ENCODE measurements around the gene LAMA4.
"Not testable (repeated sequence)": the region's sequence is repeated elsewhere in the genome, so short reads cannot be mapped to it uniquely, and the experiment has no call there.

Gene LAMA4

DNA sequence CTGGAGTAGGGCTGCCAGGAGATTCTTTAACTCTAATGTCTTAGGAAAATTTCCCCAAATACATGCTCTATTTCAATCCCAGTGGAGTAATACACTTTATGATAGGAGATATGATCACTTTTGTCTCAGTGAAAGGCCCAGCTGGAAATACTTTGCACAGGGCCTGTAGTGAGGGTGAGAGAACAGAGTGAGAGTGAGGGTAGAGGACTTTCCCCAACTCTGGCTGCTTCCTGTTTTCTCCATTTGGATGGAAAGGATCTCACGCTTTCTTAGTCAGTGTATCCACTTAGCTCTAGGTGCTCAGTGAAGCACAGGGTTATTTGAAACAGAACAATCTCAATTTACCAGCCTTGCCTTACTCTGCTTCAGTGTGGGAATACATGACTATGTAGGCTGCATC lies 130.4 kb downstream of the LAMA4 start:
- DNase-seq, result no peak

DNA sequence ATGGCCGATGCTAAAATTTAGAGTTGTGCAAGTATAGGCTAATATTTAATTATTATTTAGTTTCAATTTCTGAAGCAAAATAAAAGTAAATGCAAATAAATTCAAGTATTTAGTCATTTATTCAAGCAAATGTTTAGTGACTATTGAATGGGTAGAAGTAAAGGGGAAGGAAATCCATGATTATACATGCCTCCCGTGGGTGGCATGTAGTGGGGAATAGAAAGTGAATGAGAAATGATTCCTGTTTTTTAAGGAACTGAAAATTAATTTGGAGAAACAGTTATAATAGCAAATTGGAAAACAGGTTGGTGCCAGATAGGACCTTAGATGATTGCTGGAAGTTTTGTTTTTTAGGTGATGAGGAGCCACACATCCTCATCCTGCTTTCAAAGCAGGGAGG lies 131.6 kb downstream of the LAMA4 start:
- DNase-seq, result no peak

DNA sequence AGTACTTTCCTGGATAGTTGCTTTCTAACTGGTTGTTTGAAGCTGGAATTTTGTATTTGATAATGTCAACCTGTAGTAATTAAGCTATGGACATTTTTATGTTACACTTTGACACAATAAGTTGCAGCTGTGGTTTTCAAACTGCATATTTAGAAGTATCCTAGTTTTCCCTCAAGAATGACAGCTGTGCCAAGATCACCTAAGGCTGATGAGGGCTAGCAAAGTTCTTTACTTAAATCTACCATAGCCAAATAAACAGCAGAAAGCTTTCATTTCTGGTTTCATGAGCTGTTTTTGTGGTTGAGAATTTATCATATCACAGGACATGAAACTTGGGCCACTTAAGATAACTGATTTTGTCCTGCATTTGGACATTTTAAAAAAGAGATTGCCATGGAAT lies 136.3 kb downstream of the LAMA4 start:
- DNase-seq, result no peak

DNA sequence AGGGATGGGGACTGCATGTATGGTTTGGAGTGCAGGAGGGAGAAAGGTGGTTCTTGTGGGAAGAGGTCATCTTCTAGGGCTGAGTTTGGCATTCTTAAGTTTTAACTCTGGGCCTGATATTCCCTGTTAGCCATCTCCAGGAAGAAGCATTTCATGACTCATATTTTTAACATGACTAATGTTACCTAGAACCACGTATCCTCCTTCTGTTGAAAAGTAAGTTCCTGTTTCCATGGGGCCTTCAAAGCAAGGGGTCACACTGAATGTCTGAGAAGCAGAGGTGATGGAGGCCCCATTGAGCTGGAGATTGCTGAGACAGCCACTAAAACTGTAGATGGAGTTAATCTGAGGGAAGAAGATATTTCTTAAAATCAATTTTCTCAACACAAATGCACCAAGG lies 136.8 kb downstream of the LAMA4 start:
- DNase-seq, result no peak

DNA sequence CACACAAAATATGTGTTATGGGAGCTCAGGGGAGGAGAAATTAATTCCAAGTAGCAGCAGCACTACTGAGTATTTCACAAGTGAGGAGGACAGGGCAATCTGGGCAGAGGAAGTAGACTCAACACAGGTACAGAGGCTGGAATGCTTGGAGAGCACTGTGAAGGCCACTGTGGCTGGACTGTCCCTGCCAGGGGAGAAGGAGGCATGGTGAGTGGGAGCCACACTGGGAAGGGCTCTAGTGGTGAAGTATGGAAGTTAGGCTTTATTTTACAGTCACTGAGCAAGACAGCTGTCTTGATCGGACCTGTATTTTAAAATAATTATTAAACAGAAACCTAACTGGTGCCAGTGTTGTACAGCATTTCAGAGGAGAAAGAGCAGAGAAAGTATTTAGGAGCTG lies 138.1 kb downstream of the LAMA4 start:
- DNase-seq, result no peak

DNA sequence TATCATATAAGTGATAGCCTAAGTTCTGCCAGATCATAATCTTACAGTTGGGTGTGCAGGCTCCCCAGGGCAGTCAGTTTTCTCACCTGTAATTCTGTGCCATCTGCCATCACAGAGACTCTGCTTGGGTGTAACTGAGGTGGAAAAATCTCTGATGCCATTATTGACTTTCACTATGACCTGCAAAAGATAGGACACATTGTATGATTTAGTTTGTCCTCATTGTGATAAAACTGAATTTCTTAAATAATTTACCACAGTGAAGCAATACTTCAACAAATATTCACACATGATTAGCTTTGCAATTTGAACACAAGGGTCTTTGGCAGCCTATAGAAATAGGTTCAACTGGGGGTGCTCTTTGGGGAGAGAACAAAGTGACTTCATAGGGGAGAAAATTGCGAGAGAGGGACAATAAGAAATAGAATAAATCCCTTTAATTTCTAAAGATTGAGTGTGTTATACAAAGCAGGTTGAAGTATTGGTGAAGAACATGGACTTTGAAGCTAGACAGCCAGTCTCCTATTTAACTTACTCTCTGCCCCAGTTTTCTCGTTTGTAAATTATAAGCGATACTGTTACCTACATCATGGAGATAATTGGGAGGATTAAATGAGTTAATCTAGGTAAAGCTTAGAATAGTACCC lies 139.7 kb downstream of the LAMA4 start:
- no peak for DNase-seq

DNA sequence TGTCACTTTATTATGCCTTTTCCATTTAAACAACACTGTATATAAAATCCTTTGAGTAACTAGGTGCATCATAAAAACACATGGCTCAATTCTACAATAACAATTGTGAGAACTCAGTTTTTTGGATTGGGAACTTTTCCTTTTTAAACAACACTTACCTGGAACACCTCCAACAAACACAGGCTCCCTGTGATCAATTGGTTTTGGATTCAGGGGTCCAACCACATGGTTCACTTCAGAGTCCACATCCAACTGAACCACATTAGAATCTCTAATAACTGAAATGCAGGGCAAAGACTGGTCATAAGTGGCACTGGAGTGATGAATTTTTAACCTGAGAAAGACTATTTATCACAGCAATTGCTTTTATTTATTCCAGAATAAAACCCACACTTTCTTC lies 140.4 kb downstream of the LAMA4 start:
- DNase-seq, result no peak

DNA sequence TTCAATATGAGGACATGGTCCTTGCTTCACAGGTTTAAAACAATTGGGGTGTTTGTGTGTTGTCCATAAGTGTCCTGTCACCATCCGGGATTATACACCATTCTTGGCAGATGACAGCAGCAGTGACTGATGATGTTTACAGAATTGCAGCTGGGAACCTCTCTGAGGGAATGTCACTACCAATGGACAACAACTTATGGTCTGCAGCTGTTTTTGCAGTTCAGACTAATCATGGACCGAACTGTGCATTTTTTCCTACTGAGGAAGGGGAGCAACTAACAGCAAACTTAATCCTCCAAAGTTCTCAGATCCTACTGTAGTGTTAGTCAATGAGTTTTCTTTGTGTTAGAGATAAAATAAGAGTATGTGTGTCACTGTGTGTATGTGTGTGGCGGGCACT lies 140.9 kb downstream of the LAMA4 start:
- no peak for DNase-seq

DNA sequence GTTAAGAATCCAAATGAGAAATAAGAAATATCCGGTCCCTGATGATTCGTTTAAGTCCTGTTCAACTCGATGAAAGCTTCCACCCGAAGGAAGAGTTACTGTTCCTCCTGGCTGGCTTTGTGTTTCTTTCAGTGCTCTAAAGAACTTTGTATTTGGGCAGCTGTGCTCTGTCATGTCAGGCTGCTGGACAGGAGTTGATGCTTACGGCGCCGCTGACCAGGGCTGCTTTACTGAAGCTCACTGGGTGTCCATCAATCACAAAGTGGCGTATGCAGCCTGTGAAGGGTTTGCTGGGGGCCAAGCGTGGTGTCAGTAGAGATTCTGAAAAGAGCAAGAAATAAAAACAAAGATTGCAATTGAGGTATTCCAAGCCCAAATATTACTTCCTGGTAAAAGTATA lies 145.1 kb downstream of the LAMA4 start:
- DNase-seq, result peak; percentile 31

DNA sequence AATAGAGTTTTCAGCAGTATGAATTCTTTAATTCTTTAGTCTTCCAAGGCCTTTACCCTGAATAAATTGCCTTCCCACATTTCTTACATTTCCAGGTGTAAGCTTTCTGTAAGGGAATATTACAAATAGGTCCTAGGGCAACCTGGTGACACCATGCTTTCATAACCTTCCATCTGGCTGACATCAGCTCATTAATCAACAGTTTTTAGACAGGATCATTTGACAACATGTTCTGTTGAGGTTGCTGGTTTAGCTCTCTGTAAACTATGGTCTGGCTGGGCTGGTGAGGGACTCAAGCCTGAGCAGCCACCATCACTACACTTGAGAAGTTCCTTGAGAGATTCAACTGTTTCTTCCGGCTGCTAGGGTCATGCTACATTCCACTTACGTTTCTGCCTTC lies 147.8 kb downstream of the LAMA4 start:
- DNase-seq, result no peak

DNA sequence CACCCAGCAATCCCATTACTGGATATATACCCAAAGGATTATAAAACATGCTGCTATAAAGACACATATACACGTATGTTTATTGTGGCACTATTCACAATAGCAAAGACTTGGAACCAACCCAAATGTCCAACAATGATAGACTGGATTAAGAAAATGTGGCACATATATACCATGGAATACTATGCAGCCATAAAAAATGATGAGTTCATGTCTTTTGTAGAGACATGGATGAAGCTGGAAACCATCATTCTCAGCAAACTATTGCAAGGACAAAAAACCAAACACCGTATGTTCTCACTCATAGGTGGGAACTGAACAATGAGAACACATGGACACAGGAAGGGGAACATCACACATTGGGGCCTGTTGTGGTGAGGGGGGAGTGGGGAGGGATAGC lies 148.3 kb downstream of the LAMA4 start:
- not testable (repeated sequence) for DNase-seq

DNA sequence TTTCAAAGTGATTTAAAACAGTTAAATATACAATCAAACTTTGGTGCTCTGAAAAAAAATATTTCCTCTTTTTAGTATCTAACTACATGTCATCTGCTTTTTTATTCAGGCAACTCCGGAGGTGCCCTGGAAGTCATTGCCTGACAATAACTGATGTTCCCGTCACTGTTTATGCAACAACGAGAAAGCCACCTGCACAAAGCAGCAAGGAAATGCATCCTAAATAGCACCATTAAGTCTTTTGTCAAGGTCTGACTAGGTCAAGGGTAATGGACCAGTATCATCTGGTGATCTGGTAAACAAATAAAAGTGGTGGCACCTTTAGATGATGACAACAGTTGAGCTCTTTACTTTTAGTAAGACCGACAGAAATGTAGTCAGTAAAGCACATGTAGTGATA lies 153.8 kb downstream of the LAMA4 start:
- DNase-seq, result peak; percentile 57

DNA sequence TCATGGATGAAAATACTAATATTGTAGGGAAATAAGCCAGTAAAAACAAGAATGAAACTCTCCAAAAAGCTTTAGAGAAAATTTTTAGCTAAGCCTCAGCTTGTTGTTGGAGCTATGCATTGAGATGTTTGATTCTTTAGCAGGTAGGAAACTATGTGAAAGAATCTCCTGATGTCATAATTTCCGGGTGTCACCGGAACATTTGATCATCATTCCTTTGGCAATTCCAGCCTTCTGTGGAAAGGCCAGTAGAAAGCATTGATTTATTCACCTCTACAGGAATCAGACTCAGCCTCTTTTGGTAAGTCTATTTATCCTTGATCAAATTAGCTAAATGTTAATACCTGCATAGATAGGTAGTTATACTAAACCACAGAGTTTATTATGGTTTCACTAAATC lies 157.5 kb downstream of the LAMA4 start:
- DNase-seq, result no peak

DNA sequence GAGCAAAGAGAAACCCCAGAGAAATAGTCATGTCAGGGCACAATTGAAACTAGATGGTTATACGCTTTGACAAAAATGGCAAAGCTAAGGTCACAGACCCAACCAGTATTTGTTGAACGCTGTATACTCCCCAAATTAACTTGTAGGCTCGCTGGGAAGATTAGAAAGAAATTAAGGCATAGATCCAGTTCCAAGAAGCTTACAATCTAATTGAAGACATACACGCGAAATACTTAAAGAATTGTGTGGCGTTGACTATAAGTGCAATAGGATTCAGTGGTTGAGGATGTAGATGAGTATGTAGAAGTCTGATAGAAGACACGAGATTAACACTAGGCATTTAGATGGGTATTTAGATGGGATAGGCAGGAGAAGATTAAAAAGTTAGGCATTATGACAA lies 166.5 kb downstream of the LAMA4 start:
- no peak for DNase-seq

DNA sequence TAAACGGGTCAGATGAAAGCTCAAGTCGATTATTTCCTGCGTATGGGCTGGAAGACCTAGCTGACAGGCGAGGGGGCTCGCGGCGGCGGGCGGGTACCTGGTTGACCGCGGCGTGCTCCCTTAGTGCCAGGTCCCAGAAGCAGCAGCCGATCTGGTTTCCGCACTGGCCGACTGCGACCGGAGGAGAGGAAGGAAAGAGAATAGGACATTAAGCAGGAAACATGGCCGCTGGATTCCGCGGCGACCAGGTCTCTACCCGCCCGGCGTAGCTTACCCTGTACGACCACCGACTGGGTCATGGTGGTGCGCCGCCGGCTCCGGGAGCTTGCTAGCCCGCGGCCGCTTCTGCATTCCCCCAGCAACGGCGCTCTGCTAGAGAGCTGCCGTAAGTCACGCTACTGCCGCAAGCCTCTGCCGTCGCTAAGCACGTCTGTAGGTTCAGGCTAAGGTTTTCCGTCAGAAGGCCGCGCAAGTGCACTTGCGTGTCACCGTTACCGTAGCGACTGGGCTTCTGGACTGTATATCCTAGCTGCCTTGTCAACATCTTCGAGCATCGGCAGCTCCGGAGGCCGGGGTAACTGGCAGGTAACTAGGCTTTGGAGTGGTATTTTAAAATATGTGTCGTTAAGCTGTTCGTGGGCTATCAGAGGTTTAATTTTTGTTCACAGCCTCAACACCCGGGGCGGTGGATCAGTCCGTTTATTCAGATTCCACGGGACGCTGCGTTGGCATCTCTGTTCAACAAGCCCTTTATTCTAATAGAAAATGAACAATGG lies 167.0 kb downstream of the LAMA4 start, which contains the start of the genes FAM229B and TUBE1:
Gene FAM229B (plus strand): TSS at position 456 of the 776 bp plus-strand sequence. CDS start 11,693 bp downstream, outside the sequence.
Gene TUBE1 (minus strand): TSS at position 347 of the 776 bp plus-strand sequence. CDS start 48 bp downstream, at position 299.
- peak; percentile 97 for DNase-seq

DNA sequence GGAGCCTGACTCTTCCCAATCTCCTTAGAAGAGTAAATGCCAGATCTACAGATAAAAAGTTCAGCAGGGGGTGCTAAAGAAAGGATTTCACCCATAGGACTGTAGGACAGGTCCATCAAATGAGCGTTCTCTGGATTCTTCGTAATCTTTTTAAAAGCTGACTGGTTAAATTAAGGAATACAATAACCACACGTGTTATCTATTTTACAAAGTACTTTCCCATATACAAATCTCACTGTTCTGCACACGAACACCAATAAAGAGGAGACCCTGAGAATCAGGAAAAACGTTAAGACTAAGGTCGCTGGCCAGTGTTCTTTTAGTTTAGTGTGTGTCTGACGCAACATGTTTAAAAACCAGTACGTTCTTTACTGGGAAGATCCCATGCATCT lies 167.6 kb downstream of the LAMA4 start:
- peak; percentile 39 for DNase-seq

DNA sequence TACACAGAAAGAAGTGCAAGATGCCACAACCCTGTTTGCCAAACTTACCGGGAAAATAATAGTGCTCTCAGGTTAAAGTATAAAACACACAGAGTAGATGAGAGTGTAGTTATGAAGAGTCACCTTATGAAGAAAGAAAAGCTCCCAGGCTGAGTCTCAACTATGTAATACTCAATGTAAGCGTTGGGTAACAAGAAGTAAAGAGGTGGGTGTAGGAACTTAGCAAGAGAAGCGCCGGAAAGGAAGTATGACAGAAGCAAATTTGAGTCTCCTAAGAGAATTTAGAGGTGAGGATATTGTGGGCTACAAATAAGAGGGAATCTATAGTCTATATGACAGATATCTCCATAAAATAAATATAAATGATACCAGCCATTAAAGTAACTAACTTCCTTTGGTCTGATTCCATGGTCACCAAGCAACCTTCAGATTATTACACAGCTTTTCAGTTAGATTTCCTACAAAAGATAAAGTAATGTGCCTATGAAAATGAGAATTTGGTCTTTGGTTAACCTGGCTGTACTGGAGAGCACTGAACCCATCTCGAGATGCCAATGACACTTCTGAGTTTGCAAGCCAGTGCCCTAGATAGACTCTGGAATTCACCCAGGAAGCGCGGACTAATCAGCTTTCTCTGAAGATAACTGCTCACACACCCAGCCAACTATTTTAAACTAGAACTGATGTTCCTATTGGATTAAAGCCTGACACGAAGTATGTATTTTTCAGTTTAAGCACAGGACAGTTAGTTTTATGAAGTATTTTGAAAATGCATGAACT lies 168.9 kb downstream of the LAMA4 start:
- DNase-seq, result no peak

DNA sequence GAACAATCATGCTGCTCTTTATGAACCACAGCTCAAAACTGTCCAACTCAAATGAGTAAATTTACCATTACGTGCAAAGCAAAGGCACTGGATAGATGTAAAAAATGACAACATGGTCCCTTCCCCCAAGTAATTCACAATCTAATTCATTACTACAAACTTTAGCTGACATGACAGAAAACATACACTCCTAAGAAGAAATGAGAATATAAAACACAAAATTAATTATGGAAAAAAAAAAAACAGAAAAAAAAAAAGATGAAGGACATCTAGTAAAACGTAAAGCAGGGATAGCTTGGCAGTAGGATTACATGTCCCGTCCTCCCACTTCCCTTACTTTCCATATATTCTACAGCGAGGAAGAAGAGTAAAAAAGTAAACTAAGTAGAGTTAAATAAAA lies 172.8 kb downstream of the LAMA4 start:
- DNase-seq, result no peak

DNA sequence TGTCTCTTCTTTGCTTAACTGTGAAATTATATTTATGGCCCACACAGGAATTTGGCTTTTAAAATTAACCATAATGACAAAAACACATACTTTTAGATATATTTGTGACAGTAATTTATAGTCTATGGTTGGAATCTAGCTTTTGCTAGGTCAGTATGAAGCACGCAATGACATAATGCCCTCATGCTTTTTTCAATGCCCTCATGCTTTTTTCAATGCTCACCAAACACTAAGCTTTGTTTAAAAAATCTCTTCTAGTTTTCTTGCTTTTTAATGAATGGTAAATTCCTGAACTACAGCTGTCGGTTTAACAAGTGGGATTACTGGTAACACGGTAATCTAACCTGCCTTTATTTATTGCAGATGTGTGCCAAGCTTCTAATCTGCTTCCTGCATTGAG lies 187.8 kb downstream of the LAMA4 start:
- DNase-seq, result no peak

DNA sequence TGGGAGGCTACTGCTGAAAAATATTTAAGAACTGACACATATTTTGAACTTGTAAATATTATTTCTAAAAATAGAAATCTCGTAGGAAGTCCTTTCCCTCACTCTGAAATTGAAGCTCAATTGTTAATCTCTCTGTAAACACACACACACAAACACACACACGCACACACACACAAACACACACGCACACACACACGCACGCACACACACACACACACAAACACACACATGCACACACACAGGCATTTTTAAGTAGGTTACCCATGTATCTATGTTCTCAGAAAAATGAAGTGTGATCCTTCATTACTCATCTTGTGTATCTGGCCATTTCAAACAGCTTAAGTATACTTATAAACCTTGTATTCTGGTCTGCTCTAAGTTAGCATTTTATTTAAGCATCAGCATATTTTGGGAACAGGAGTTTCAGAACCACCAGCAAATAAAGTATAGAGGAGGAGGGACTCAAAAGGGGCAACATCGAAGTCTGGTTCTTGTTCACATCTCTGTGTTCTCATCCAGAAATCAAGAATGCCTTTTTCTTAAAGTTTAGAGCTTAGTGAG lies 188.9 kb downstream of the LAMA4 start:
- DNase-seq, result no peak

DNA sequence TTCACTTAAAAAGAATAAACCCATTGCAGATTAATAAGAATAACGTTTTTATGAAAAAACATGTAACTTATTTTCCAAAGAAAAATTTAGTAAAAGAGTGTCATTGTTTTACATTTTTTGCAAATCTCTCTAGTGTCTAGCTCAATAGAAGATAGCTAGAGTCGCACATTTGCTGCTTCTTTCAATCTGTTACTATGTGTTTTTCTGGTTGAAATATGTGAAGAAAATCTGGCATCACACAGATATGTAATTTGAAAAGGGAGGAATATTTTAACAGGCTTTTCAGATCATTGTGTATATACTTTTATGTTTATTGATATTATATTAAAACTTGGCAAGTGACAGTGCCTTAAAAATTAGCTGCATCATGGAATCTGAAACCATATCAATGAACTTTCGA lies 191.4 kb downstream of the LAMA4 start:
- no peak for DNase-seq

DNA sequence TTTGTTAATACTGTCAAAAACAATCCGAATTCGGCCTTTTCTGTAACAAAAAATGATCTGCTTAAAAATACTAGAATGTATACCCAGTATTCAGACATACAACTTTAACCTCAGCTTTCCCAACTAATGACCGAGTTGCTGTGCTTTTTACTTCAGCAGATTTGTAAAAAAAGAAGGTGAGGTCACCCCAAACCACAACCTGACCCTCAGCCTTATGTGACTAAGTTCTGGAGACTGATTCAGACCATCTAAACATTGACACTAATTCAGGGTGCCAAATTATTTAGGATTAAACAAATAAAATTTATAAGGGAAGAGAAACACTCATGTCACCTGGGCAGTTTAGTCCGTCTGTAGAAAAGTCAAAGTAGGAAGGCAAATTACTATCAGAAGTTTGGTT lies 192.8 kb downstream of the LAMA4 start:
- DNase-seq, result no peak
